HEK293T (cell line): ENCODE measurements around the gene ITGB2.
"Not testable (repeated sequence)": the region's sequence is repeated elsewhere in the genome, so short reads cannot be mapped to it uniquely, and the experiment has no call there.

Experiments
- CTCF ChIA-PET: fragments of 350-600 bp; formaldehyde crosslinking; extraction: SDS; loops from one replicate; lab custom pipeline; 2021; ENCODE audit warnings: antibody characterized with exemption, inconsistent platforms; lab: Yijun Ruan, JAX
- POLR2A ChIA-PET: fragments of 350-600 bp; formaldehyde crosslinking; extraction: SDS; loops from one replicate; lab custom pipeline; 2020; ENCODE audit warnings: antibody characterized with exemption, inconsistent platforms; lab: Yijun Ruan, JAX
- DNase-seq: peaks from one replicate; pipeline ENCODE4 v3.0.0; 2012; ENCODE audit warnings: mixed read lengths; ENCODE audit errors: extremely low spot score
- ARNT ChIP-seq: fragments of 450-650 bp; IDR thresholded peaks from 2 replicates; pipeline ENCODE4 v1.6.1; 2017; ENCODE audit warnings: mild to moderate bottlenecking
- BHLHE40 ChIP-seq: fragments of 450-650 bp; IDR thresholded peaks from 2 replicates; pipeline ENCODE4 v1.6.1; 2016; ENCODE audit warnings: mild to moderate bottlenecking, moderate library complexity, borderline replicate concordance
- CTBP1 ChIP-seq: fragments of 450-650 bp; IDR thresholded peaks from 2 replicates; pipeline ENCODE4 v1.6.1; 2016; ENCODE audit warnings: borderline replicate concordance
- ELF4 ChIP-seq: fragments of 450-650 bp; IDR thresholded peaks from 2 replicates; pipeline ENCODE4 v1.6.1; 2017; ENCODE audit warnings: antibody characterized with exemption
- FOXA1 ChIP-seq: fragments of 450-650 bp; IDR thresholded peaks from 2 replicates; pipeline ENCODE4 v1.6.1; 2016; ENCODE audit warnings: mild to moderate bottlenecking
- FOXK2 ChIP-seq: fragments of 450-650 bp; IDR thresholded peaks from 2 replicates; pipeline ENCODE4 v1.6.1; 2016; ENCODE audit warnings: mild to moderate bottlenecking
- FOXM1 ChIP-seq: fragments of 450-650 bp; IDR thresholded peaks from 2 replicates; pipeline ENCODE4 v1.6.1; 2017; ENCODE audit warnings: mild to moderate bottlenecking, borderline replicate concordance
- HDGF ChIP-seq: fragments of 450-650 bp; IDR thresholded peaks from 2 replicates; pipeline ENCODE4 v1.6.1; 2017; ENCODE audit warnings: antibody characterized with exemption, borderline replicate concordance
- L3MBTL2 ChIP-seq: fragments of 450-650 bp; conservative IDR thresholded peaks from 2 replicates; pipeline ENCODE4 v1.6.1; 2016; ENCODE audit warnings: mild to moderate bottlenecking
- LEF1 ChIP-seq: fragments of 450-650 bp; IDR thresholded peaks from 2 replicates; pipeline ENCODE4 v1.6.1; 2017; ENCODE audit warnings: mild to moderate bottlenecking, borderline replicate concordance
- NFRKB ChIP-seq: fragments of 450-650 bp; IDR thresholded peaks from 2 replicates; pipeline ENCODE4 v1.6.1; 2016; ENCODE audit warnings: mild to moderate bottlenecking, moderate library complexity
- SP1 ChIP-seq: fragments of 450-650 bp; IDR thresholded peaks from 2 replicates; pipeline ENCODE4 v1.6.1; 2017
- SUZ12 ChIP-seq: fragments of 450-650 bp; IDR thresholded peaks from 2 replicates; pipeline ENCODE4 v1.6.1; 2016; ENCODE audit warnings: mild to moderate bottlenecking
- TARDBP ChIP-seq: fragments of 450-650 bp; IDR thresholded peaks from 2 replicates; pipeline ENCODE4 v1.6.1; 2016
- ZNF384 ChIP-seq: fragments of 450-650 bp; IDR thresholded peaks from 2 replicates; pipeline ENCODE4 v1.6.1; 2016
- TF ChIP-seq, protein P1 (sequence below): fragments of 450-650 bp; IDR thresholded peaks from 2 replicates; pipeline ENCODE4 v1.6.1; 2016

The ITGB2 gene

DNA sequence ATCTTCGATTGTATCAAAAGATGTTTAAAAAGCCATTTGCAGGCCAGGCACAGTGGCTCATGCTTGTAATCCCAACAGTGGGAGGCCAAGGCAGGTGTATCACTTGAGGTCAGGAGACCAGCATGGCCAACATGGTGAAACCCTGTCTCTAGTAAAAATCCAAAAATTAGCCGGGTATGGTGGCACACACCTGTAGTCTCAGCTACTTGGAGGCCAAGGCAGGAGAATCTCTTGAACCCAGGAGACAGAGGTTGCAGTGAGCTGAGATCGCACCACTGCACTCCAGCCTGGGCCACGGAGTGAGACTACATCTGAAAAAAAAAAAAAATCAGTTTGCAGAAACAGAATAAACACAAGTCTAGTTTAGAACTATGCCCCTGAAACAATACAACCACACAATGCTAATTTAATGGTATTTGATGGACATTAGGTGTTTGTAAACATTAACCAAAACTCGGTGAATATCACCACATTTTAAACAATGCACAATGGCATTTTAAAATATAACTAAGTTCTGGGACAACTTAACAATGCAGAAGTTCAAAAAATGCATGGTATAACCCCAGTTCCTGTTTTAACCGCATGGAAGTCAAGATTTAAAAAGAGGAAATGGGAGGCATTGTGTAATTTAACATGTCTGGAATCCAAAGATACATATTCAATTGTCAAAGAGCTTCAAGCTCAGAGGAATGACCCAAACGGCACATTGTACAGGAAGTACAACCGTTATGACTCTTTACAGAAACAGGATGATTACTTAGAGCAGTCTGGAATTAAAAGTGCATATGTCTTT, 40.1 kb downstream of the ITGB2 start:
- no peak for DNase-seq
- ChIA-PET POLR2A (no interaction called here), CTCF (no interaction called here)
- TF ChIP-seq LEF1 (no peak), TARDBP (no peak), L3MBTL2 (no peak), CTBP1 (no peak), FOXA1 (no peak), BHLHE40 (no peak), ARNT (no peak), FOXM1 (no peak), SUZ12 (no peak), HDGF (no peak), SP1 (no peak), FOXK2 (no peak), ELF4 (no peak)

DNA sequence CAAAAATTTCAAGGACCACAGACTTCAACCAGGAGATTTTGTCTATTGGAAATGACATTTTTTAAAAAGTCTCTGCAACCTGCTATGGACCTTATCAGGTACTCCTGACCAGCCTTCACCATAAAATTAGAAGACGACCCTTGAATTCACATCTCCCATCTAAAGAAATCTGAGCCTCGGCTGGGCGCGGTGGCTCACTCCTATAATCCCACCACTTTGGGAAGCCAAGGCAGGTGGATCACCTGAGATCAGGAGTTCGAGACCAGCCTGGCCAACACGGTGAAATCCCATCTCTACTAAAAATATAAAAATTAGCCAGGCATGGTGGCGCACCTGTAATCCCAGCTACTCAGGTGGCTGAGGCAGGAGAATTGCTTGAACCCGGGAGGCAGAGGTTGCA, 41.5 kb downstream of the ITGB2 start:
- POLR2A ChIA-PET: interaction anchor here (0.6 kb wide), 1 partner anchor 66 kb away, joined by 3 read pairs; no protein-coding TSS in a partner anchor
- CTCF ChIA-PET, DNase-seq: not testable (repeated sequence)

DNA sequence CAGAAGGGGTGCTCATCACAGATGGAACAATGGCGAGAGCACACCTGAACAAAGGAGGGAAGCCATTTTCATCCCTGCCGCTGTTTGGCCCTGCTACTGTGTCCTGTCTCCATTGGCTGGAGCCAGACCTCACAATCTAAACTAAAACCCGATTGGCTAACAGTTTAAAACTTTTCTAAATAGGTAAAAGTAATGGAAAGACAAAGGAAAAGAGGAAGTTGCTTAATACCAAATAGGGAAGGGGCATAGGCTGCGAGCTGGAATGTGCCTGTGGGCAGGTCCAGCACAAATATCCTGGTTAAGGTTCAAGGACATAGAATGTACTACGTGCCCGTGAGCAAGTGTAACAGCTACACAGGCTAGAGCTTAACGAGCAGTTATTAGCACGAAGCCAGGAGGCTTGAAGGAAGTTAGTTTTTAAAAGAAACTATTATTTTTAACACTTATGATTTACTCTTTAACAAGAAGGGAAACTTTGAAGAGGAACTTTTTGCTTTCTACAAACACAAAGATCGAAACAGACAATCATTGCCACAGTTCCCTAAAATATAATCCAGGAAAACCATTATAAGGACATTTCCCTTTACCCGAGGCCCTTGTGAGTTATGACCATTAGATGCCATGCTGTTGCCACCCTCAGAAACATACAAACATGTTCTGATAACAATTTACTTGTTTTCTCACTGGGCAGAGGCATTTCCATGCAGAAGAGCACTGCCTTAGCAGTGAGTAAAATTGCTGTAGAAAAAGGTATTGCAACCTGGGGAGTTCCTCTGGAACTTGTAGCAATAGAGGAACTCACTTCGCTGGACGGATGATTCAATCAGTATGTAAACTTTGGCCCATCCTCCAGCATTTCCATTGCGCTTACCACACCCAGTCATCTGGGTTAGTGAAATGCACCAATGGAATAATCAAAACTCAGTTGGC, 42.4 kb downstream of the ITGB2 start:
- TF ChIP-seq NFRKB (no peak), ELF4 (no peak), SP1 (no peak), TARDBP (no peak), HDGF (no peak), CTBP1 (no peak), BHLHE40 (no peak), FOXK2 (no peak), L3MBTL2 (no peak), SUZ12 (no peak), ZNF384 (no peak)
- TF ChIP-seq, protein P1, sequence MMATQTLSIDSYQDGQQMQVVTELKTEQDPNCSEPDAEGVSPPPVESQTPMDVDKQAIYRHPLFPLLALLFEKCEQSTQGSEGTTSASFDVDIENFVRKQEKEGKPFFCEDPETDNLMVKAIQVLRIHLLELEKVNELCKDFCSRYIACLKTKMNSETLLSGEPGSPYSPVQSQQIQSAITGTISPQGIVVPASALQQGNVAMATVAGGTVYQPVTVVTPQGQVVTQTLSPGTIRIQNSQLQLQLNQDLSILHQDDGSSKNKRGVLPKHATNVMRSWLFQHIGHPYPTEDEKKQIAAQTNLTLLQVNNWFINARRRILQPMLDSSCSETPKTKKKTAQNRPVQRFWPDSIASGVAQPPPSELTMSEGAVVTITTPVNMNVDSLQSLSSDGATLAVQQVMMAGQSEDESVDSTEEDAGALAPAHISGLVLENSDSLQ: no peak
- POLR2A ChIA-PET: interaction anchor here (0.6 to 1.8 kb wide), 2 partner anchors 67 to 77 kb away, joined by 3 to 4 read pairs; partner anchors contain the start of gene UBE2G2
- DNase-seq: no peak
- CTCF ChIA-PET: no interaction called here

DNA sequence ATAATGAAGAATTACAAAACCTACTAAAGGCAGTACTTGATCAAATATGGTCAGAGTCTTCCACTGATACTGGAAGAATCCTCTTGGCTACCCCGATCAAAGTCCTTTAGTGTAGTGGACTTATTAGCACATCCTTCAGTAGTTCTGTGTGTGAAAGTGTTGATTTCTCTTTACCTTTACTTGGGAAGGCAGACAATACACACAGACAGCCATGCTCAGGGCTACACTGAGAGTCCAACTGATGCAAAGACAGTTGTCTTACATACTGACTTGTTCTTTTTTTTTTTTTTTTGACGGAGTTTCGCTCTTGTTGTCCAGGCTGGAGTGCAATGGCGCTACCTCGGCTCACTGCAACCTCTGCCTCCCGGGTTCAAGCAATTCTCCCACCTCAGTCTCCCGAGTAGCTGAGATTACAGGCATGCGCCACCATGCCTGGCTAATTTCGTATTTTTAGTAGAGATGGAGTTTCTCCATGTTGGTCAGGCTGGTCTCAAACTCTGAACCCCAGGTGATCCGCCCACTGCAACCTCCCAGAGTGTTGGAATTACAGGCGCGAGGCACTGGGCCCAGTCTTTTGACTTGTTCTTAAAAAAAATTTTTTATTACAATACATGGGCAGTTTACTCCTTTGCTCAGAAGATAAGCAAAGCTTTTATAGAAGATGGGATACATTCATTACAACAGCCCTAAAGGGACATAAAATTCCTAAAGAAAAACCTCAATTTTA, 43.7 kb downstream of the ITGB2 start:
- no peak for DNase-seq
- POLR2A ChIA-PET: interaction anchor here (1.8 kb wide), 1 partner anchor 75 kb away, joined by 4 read pairs; the partner anchor contains the start of gene UBE2G2
- TF ChIP-seq FOXK2: no peak
- TF ChIP-seq FOXM1: no peak
- no peak for TF ChIP-seq ELF4
- CTCF ChIA-PET: no interaction called here

DNA sequence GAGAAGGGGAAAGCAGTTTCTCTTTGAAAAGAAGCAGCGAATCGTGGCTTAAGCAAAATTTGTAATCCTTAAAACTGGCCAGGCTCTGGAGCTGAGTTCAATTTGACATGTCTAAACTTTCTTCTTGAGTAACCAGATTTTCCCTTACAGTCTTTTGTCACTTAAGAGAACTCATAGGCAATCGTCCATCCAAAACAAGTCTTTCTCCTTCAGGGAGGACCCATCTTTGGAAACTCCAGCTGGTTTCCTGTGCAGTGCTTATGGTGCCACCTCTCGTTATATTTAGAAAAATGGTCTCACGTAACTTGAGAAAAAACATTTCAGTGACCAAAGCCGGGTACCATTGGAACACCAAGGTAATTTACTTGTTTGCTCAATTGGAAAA, 45.4 kb downstream of the ITGB2 start:
- ChIA-PET CTCF (no interaction called here), POLR2A (no interaction called here)
- no peak for DNase-seq
- TF ChIP-seq FOXK2 (no peak), LEF1 (no peak), HDGF (no peak), SUZ12 (no peak), ZNF384 (no peak)

DNA sequence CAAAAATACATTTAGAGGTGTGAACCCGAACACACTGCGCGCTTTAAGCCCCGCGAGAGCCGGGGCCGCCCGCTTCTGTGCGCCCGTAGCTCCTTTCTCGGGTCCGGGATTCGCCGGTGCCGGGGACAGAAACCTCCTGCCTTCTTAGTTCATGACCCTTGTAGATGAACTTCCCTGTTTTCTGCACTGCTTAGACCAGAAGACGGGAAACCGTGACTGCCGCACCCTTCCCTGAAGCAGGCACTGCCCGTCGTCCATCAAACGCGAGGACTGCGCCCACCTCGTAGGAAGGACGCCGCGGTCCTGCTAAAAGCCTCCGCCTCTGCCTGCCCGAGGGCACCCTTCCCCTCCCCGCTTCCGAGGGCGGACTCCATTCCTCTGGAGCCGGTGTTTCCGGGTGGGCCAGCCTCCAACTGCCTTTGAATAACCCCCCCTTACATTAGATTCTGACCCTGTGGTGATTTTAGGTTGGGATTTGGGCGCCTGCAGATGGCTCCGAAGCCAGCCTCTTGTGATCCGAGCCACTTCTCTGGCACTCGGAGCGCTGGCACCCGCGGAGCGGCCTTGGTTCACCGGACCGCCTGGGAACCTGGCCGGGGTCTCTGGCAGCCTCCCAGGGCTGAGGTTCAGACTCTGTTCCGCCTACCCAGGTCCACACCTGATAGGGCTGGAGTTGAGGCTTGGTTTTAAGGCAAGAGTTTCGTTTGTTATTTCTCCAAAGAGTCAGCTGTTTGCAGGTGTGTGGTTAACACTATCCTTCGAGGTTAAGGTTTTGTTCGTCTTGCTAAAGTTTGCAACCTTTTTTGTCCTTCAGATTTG, 46.0 kb downstream of the ITGB2 start:
- no peak for DNase-seq
- ChIA-PET CTCF (no interaction called here), POLR2A (interaction anchor here (1.9 kb wide), 1 partner anchor 9 kb away, joined by 18 read pairs; no protein-coding TSS in a partner anchor)
- TF ChIP-seq FOXM1: no peak
- no peak for TF ChIP-seq SUZ12
- TF ChIP-seq BHLHE40: no peak
- no peak for TF ChIP-seq ARNT
- no peak for TF ChIP-seq FOXK2
- TF ChIP-seq SP1: no peak
- TF ChIP-seq NFRKB: no peak
- TF ChIP-seq ZNF384: no peak
- no peak for TF ChIP-seq FOXA1
- no peak for TF ChIP-seq HDGF
- TF ChIP-seq, protein P1: no peak
- no peak for TF ChIP-seq L3MBTL2
